NCI-H187 treated with DMSO at 0.1 percent for 48 hours (cell line): ENCODE measurements around the gene PSAP.
A peak's percentile ranks its signal among the peaks of the same experiment; 100 is the strongest.

Experiments
- DNase-seq: peaks from one replicate; lab custom pipeline; 2025; lab: John Stamatoyannopoulos, UW

The PSAP gene

DNA sequence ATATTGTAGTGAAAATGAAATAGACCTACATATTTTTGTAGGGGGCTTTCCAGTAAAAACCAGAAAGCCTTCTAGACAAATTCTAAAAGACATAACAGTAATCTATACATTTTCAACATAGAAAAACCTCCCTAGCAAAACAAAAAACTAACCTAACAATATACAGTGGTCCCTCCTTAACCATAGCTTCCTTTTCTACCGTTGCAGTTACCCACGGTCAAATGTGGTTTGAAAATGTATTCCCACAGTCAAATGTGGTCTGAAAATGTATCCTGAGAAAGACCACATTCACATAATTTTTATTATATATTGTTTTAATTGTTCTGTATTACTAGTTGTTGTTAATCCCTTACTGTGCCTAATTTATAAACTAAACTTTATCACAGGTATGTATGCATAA is 6.4 kb downstream of the PSAP start:
- DNase-seq, result no peak

DNA sequence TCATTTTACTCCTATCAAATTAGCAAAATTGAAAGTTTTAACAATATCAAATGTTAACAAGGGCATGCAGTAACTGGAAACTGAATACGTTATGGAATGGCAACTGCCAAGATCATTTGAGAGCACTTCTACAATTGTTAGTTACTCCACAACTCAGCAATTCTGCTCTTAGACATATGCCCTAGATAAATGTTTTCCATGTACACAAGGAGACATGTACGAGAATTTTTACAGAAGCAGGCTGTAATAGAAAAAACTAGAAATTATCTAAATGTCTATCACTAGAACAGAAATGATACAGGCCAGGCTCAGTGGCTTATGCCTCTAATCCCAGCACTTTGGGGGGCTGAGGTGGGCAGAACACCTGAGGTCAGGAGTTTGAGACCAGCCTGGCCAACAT is 7.0 kb downstream of the PSAP start:
- DNase-seq, result no peak

DNA sequence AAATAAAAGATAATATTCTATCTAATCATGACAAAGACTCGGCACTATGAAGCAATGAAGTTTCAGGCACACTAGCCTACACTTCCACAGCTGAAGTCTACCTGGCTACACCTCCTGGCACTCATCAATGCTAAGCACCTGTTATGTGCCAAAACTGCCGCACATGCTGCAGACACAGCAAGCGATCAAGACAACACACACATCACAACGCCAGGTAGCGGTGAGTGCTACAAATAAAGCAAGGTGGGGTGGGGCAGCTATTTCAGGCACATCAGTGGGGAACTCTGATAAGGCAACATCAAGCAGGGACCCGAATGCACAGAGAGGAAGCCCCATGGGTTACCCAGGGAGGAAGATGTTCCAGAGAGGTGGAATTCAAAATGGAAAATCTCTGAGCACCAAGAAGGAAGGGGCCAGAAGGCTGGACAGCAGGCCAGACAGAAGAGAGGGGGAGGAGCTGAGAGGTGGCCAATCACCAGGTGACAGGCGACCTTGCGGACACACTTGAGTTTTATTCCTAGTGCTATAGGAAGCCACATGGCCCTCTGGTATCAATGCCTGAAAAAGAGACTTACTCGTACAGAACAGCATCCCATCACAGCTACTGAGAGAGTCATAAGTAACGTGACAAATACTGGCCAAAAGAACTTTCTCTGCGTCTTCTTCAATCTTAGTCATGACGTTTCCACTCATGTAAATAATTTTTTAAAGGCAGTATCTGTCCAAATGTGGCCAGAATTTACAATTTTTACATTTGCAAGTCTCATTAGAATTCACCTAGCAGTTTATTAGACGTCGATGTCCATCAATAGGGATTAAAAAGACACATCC is 8.0 kb downstream of the PSAP start:
- no peak for DNase-seq

DNA sequence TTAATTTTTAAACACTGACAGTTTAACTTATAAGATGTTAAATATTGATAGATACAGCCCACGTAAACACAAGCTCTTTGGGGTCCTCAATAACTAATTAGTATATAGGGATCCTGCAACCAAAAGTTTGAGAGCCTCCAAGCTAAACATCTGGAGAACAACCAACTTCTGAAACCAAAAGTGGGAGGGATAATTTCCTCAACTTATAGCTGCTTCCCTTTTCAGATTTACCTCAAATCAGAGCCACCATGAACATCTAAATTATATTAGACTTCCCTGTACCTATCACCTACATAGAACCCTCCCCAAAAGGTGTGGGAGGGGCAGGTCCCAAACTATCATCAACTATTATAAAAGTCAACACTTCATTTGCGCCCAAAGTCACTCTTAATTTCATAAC is 8.6 kb downstream of the PSAP start:
- DNase-seq, result no peak

DNA sequence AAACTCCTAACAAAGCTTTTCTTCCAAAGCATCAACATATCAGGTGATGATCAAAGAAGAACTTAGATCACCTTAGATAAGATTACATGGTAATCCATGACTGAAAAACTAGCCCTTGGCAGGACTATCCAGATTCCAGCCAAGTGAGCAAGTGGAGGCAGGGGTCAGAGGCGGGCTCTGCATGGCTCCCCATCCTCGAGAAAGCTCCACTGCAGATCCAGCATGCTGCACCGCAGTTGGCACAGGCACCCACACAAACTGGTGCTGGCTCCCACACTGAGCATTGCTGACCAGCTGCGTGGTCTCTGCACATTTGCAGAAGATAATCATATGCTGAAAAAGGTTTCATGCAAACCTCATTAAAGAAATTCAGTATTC is 10.1 kb downstream of the PSAP start:
- DNase-seq, result no peak

DNA sequence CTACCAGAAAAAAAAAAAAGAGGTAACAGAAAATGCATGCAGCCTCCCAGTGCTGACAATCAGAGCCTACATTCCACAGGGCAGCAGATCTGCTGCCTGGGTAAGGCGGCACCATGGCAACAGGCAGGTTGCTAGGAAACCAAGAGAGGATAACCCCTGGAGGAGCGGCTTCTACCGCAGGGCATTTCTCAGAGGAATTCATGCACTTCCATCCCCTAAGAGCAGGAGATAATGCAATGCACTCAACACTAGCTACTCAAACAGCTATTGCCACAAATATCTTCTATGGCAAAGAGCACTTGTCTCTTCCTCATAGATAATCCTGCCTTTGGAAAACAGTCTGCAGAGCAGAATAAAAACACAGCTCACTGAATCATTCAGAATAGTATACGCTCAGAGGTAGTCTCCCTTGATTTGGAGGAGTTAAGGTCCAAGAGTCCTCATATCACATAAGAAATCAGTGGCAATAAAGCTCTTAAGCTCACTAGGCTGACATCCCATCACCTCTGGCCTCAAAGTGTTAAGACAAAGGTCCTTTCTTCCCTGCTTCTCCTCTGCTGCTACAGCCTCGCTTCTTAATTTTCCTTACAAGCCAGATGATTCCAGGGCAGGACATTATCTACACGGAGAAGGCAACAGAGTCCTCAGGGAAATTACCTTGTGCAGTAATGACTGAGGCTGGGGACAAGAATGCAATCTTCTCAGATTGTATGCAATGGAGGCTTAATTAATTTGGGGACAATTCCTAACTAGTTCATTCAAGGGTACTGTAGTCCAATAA is 10.7 kb downstream of the PSAP start:
- DNase-seq, result peak; percentile 81

DNA sequence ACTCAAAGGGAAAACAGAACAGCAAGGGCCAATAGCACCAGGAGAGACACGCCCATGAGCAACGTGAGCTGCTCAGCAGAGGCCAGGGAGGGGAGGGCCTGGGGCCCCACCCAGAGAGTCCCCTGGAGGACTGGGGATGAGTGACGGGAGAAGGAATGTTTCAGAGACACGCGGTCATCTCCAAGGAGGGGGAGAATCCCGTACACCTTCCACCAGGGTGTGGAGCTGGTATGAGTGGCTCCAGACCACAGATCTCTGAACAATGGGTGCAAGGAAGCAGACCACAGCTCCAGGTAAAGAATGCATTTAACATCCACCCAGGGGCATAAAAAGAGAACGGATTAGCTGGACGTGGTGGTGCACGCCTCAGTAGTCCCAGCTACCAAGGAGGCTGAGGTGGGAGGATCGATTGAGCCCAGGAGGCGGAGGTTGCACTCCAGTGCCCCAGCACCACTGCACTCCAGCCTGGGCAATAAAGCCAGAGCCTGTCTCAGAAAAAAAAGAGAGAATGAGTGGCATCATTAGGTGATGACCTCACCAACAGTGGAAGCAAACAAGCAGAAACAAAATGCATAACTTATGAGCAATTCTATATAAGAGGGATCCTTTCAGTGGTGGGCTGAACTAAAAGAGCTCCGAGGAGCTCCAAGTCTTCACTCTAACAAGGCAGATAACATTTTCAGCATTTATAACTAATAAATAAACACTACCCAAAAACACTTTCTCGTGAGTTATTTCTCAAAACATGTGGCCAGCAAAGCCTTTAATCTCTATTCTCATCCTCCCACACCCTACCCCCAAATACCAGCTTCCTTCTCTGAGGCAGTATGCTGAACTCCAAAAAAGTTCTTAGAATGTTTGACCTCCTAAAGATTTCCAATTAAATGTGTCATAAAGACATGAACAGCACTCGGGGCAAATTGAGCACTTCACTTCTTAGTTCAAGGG is 12.5 kb downstream of the PSAP start:
- no peak for DNase-seq

DNA sequence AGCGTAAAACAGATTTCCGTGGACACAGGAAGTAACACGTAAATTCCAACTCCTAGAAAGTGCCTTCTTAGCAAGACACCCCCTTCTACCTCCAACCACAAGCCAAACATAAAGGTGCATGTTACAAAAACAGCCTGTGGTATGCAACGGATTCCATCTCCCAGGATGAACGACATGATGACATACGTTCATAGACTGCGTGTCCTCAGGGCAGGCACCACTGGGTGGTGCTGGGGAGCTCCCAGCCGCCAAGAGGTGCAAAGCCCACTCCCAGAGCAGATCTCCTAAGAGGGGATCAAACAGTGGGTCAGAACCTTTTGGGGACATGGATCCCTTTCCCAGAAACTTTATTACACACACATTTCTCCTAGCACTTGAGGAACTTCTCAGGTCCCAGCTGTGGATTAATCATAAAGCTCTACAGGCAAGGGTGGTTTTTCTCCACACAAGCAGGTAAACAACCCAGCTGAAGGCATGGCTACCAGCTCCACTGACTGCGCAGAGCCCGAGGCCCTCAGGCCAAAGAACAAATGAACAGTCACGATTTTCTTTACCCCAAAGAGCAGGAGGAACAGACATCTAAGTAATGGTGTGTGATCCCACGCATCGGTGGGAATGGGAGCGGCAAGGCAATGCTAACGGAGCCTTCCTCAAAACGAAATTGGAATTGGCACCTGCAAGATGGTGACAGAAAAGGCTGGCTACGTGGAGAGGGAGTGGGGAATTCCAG is 13.8 kb downstream of the PSAP start:
- no peak for DNase-seq

DNA sequence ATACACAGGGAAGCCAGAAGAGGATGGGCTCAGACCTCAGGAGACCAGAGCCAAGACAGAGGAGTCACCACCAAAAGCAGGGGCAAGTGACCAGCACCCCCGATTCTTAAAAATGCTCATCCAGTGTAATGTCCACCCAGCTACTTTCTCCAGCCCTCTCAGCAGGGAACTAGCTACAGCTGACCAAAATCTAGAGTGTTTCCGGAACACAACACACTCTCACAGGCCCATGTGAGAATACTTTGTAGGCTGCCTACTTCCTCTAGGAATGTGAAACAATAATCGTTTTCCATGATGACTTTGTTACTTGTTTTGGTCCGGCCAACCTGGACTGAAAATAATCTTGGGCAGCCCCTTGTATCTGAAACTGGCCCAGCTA is 14.5 kb downstream of the PSAP start:
- DNase-seq, result no peak

DNA sequence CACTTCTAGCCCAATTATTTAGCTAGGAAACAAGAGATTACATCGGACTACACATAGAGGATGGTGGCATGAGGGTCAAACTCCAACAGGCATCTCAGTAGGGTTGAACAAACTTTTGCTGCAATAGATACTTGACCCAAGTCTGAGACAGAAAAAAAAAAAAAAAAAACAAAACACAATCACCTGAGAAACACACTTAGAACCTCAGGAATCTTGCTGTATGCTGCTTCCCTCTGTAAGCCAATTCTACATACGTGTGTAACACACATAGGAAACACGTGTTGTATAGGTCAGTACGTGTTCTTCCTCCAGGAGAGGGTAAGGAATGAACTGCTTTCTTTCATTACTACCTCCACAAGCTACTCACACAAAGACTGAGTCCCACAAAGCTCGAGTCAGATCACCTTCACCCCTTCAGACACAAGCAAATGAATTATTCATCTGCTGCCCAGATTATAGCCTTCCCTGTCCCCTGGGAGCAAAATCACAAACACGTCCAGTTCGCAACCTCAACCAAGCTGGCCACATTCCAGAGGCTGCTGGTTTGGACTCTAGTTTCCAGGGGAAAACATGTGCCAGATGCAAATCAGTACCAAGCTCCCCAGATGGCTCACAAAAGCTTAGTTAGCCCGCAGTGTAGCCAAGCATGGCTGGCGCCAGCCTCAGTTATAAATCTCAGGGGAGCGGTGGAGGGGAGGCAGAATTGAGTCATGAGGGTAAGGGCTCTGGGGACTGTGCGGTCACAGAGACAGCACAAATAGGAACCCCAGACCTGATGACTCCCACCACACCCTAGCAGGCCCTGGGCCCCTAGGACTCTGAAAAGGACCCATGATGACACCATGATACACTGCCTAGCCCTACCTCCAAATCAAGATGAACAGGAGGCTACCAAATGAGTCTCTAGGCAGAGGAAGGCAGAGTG is 15.1 kb downstream of the PSAP start:
- DNase-seq, result no peak

DNA sequence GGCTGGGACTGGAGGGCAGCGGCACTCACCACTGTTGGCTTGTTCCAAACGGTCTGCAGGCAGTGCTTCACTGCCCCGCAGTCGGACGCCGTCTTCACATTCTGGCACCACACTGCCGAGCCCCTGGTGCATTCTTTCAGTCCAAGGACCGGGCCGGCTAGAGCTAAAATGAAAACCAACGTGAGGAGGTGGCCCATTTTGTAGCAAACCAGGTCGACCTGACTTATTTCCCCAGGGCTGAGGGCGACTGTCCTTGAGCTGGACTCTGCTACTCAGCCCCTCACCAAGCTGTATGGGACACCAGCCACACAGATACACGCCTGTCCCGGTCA is 16.7 kb downstream of the PSAP start:
- no peak for DNase-seq

DNA sequence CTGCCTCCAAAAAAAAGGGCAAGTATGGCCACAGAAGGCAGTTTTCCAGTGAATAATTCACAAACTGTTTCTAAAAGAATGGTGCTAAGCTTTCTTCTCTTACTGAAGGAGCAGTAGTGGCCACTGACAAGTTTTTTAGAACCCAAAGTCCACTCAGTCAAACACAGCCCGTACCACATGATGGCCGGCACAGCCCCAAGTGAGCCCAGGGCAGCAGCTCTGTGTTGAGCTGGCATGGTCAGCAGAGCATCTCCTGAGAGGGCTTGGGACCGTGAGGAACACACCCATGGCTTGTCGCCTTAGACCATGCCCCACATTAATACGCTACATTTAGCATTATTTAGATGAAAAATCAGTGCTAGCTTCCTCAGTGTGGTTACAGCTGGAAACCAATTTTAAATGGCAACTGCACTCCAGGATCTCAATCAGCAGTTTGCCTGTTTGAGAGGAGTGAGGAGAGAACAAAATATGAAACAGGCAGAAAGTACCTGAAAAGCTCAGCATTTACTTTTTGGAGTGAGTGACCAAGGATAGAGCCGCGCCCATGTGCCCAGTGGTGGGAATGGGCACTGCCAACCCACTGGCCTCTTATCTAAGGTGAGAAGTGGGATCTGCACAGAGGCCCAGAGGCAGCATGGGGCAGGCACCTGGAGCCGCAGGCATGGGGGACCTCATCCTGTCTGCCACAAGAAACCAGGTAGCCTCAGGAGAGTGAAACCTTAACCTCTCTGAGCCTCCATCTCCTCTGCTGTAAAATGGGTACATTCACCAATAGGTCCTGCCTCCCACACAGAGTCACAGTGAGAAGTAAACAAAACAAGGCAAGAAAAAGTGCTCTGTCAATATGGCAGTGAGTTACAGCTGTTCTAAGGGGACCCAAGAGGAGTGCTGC is 17.4 kb downstream of the PSAP start:
- DNase-seq, result no peak

DNA sequence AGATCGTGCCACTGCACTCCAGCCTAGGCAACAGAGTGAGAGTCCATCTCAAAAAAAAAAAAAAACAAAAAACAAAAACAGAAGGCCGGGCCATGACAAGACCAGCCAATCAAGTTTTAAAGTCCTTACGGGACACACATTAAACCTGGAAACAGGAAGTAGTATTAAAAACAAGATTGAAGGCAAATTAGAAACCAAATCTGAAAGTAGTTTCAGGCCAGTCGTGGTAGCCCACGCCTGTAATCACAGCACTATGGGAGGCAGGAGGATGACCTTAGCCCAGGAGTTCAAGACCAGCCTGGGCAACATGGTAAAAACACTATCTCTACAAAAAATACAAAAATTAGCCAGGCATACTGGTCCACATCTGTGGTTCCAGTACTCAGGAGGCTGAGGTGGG is 18.1 kb downstream of the PSAP start:
- DNase-seq, result no peak

DNA sequence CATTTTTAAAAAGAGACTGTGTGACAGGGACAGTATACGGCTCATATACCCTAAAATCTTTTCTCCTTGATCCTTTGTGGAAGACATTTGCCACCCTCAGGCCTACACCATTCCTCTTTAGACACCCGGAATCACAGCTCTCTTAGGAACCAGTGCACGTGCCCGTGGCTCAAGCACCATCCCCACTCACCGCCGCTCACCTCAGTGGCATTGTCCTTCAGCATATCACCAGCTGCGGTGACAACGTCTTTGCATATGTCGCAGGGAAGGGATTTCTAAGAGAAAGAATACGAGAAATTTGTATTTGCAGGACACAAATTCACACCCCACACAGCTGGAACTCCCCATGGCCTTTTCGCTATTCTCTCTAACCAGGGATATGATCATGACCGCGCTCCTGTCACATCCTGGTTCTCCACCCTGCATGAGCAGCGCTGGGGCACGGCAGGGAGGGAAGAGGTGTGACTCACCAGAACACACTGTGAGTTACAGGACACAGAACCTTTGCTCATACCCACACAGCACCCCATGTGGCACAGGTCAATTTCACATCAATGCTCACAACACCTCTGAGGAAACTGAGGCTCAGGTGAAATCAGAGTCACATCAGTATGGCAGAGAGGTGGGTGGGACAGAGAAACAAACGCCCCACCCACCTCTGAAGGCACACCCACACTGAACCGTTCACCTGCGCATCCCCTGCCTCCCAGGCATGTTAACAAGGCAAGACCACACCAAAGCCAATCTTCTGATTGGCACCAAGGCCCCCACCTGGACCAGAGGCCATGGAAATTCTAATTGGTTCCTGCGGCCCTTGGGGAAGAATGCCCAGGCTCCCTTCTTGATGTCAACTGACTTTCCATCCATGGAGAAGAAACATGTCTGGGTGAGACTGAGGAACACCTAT is 19.2 kb downstream of the PSAP start:
- DNase-seq, result no peak

DNA sequence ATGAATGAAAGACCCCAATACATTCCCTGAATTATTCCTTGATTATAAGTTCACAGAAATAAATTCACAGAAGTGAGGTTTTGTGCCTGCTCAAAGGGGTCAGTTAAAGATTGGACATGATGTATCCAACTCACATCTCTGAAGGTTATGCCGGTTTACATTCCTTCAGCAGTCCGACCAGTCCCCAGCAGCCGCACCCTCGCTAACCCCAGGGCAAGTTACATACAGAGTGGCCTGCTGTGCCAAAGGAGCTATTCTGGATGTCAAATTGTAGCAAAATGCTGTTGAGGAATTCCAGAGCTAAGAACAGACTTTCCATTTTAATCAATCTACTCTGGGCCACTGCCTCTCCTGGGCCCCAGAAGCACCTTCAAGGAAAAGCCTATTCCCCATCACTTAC is 20.3 kb downstream of the PSAP start:
- no peak for DNase-seq

DNA sequence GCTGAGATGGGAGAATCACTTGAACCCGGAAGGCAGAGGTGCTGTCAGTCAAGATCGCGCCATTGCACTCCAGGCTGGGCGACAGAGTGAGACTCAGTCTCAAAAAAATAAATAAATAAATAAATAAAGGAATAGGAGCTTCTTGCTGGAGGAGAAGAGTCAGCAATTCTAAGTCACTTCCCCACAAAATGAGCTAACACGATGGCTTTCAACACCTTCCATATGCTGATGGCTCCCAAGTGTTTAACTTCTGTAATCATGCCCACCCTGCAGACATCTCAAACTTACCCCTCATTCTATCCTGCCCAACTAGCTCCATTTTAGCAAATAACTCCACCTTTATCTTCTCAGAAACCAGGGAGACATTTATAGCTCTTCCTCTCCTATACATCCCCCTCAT is 21.2 kb downstream of the PSAP start:
- no peak for DNase-seq

DNA sequence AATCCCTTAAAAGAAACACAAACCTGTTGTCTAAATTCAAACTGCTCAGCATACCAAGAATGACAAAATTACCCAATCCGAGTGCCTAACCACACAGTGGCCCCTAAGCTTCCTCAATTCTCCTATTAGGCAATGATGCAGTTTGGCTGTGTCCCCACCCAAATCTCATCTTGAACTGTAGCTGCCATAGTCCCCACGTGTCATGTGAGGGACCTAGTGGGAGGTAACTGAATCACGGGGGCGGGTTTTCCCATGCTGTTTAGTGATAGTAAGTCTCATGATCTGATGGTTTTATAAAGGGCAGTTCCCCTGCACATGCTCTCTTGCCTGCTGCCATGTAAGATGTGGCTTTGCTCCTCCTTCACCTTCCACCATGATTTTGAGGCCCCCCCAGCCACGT is 21.9 kb downstream of the PSAP start:
- DNase-seq, result no peak

DNA sequence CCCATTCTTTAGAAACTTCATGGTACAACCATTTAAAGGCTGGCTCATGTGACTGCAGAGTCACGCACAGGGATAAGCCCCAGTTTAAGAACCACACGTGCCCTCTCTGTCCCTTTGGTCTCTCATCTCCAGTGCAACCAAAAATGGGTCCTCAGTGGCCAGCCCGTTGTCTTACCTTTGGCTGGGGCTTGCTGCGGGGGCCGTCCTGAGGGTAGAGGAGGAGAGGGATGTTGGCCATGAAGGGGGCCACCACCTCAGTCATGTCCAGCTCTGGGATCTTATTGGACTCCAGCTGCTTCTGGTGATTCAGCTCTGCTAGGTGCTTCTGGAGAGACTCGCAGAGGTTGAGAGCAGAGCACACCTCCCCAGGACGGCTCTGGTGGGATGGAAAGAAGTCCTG is 22.3 kb downstream of the PSAP start:
- no peak for DNase-seq

DNA sequence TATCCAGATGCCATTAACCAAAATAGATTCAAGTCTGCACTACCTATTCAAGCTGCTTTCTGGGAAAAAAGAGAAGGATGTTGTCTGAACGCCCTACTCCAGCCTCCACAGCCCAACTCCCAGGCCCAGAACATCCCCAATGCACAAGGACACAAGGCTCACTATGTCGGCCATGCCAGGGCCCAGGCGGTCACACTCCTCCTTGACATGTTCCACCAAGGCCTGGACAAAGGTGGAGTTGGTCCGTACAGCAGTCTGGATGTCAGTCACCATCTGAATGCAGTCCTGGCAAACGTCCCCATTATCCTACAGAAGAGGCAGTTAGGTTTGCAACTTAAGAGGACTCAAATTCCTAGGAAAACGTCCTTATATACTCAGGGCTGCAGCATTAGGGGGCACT is 23.2 kb downstream of the PSAP start:
- no peak for DNase-seq
